Measurements from ENCODE around the gene KCNB1. TPM values are rescaled to one million over a fixed set of nuclear protein-coding genes. Genes with fewer than 3 reads are reported as not detected.
A peak's percentile ranks its signal among the peaks of the same experiment; 100 is the strongest.

Gene KCNB1
- total RNA-seq, 4 donors from 2014 or later = 1.9 to 5.6 (median 2.3) TPM

DNA sequence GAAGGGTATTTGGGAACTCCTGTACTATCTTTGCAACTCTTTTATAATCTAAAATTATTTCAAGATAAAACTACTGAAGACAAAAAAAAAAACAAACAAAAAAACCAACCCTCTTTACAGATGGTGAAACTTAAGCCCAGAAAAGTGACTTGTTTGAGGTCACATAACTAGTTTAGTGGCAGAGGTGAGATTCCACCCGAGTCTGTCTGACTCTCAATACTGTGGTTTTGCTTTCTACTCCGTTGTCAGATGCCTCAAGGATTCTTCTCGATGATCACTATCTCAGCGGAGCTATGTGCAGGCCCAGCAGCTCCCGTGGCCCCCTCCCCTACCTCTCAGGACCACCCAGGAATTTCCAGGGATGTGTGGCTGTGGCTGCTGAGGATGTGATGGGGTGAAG, 36.1 kb upstream of the KCNB1 start:
- in situ Hi-C loops (cut with MboI; ENCODE audit: low pct_ligation_motif_present in 1 of 4, low pct_unique_long_range_greater_than_20kb in 1 of 4, low sequenced_read_pairs in 3 of 4) = loop anchor here in 2 of 4 donors (10.0 kb wide), 1 partner anchor 184 kb away; no protein-coding TSS in a partner anchor
- DNase-seq = no peak
- Histone ChIP-seq H3K27ac (no peak overlapping the region), H3K4me1 (no peaks in the 10 kb centered on the region), H3K9me3 (no peaks in the 10 kb centered on the region), H3K27me3 (no peaks in the 10 kb centered on the region), H3K4me3 (no peak overlapping the region), H3K36me3 (no peaks in the 10 kb centered on the region)
- TF ChIP-seq EP300 (IDR thresholded peaks at IDR 0.05; ENCODE audit: low read depth) (no peak), POLR2A (IDR thresholded peaks at IDR 0.05) (no peak), POLR2AphosphoS5 (IDR thresholded peaks at IDR 0.05) (no peak)
- TF ChIP-seq, protein P1, sequence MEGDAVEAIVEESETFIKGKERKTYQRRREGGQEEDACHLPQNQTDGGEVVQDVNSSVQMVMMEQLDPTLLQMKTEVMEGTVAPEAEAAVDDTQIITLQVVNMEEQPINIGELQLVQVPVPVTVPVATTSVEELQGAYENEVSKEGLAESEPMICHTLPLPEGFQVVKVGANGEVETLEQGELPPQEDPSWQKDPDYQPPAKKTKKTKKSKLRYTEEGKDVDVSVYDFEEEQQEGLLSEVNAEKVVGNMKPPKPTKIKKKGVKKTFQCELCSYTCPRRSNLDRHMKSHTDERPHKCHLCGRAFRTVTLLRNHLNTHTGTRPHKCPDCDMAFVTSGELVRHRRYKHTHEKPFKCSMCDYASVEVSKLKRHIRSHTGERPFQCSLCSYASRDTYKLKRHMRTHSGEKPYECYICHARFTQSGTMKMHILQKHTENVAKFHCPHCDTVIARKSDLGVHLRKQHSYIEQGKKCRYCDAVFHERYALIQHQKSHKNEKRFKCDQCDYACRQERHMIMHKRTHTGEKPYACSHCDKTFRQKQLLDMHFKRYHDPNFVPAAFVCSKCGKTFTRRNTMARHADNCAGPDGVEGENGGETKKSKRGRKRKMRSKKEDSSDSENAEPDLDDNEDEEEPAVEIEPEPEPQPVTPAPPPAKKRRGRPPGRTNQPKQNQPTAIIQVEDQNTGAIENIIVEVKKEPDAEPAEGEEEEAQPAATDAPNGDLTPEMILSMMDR (IDR thresholded peaks at IDR 0.05) = no peak
- intact Hi-C loops (cut with DNase I; ENCODE audit: low total_unique reads) = no loop called here
- 47 to 81% methylated on average over 3 to 5 of the region's 5 CpGs for WGBS, 2 donors (ENCODE audit: low coverage in 1 of 2)

DNA sequence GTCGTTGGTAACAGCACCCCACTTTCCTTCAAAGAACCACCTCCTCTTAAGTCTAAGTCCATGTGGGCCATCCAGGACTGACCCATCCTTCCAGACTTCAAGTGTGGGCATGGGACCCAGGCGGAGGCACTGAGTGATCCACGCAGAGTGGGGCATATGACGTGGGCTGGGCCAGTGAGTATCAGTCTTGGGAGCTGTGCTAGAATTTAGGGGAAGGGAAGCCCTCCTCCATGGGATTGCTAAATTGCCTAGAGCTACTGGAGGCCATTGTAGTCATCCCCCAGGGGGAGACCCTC, 35.3 kb upstream of the KCNB1 start:
- H3K4me1 ChIP-seq = no peaks in the 10 kb centered on the region
- TF ChIP-seq, protein P1 (IDR thresholded peaks at IDR 0.05) = no peak
- TF ChIP-seq EP300 (IDR thresholded peaks at IDR 0.05; ENCODE audit: low read depth) (no peak), POLR2AphosphoS5 (IDR thresholded peaks at IDR 0.05) (no peak), POLR2A (IDR thresholded peaks at IDR 0.05) (no peak)
- no peak for DNase-seq
- no peaks in the 10 kb centered on the region for H3K27me3 ChIP-seq
- H3K9me3 ChIP-seq = no peaks in the 10 kb centered on the region
- H3K36me3 ChIP-seq = no peaks in the 10 kb centered on the region
- in situ Hi-C loops (cut with MboI; ENCODE audit: low pct_ligation_motif_present in 1 of 4, low pct_unique_long_range_greater_than_20kb in 1 of 4, low sequenced_read_pairs in 3 of 4) = loop anchor here in 2 of 4 donors (10.0 kb wide), 1 partner anchor 183 kb away; no protein-coding TSS in a partner anchor
- WGBS, 2 donors (ENCODE audit: low coverage in 1 of 2) = 97% methylated on average over 4 of the region's 4 CpGs; no CpG with 5 or more reads in 1 of the 2 donors
- no peak overlapping the region for H3K27ac ChIP-seq
- intact Hi-C loops (cut with DNase I; ENCODE audit: low total_unique reads) = no loop called here
- no peak overlapping the region for H3K4me3 ChIP-seq

DNA sequence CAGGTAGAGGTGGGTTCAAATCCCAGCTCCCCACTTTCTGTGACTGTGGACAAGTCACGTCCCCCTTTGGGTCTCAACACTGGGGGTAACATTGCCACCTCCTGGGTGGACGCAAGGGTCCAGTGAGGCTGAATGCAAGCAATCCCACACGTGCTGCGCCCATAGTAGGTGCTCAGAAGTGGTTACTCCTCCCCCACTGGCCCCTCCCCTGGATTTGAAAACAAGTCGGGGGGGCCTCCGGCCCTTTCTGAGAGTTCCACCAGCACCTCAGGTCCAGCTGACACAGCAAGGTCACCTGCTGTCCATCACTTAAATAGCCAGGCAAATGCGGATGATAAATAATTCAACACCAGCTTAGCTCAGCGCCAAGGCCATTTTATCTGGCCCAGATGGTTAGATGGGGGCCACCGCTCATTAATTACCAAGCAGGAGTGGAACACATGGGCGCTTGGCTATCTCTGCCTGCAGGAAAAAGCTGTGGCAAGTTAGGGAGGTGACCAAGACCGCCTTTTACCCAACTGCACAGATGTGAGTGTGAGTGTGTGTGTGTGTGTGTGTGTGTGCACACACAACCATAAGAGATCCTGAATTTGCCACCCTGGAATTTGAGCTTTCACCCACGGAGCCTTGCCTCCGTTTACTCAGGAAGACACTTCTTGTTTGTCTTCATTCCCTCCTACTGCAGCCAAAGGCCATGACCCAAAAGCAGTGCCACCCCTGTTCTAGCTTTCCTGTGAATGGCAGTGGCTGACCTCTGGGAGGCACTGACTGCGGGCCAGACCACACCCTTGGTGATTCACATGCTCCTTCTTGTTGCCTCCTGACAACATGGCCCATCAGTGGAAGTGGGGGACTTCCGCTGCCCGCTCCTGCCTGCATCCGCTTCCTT, 34.7 kb upstream of the KCNB1 start:
- 81% methylated on average over 17 of the region's 17 CpGs; no CpG with 5 or more reads in 1 of the 2 donors for WGBS, 2 donors (ENCODE audit: low coverage in 1 of 2)
- intact Hi-C loops (cut with DNase I; ENCODE audit: low total_unique reads) = no loop called here
- H3K4me3 ChIP-seq = no peak overlapping the region
- no peaks in the 10 kb centered on the region for H3K27me3 ChIP-seq
- H3K27ac ChIP-seq = no peak overlapping the region
- no peaks in the 10 kb centered on the region for H3K36me3 ChIP-seq
- H3K4me1 ChIP-seq = no peaks in the 10 kb centered on the region
- DNase-seq = no peak
- H3K9me3 ChIP-seq = no peaks in the 10 kb centered on the region
- no peak for TF ChIP-seq EP300 (IDR thresholded peaks at IDR 0.05; ENCODE audit: low read depth)
- no peak for TF ChIP-seq POLR2A (IDR thresholded peaks at IDR 0.05)
- TF ChIP-seq, protein P1 (IDR thresholded peaks at IDR 0.05) = no peak
- no peak for TF ChIP-seq POLR2AphosphoS5 (IDR thresholded peaks at IDR 0.05)
- in situ Hi-C loops (cut with MboI; ENCODE audit: low pct_ligation_motif_present in 1 of 4, low pct_unique_long_range_greater_than_20kb in 1 of 4, low sequenced_read_pairs in 3 of 4) = loop anchor here in 2 of 4 donors (10.0 kb wide), 1 partner anchor 182 kb away; no protein-coding TSS in a partner anchor

DNA sequence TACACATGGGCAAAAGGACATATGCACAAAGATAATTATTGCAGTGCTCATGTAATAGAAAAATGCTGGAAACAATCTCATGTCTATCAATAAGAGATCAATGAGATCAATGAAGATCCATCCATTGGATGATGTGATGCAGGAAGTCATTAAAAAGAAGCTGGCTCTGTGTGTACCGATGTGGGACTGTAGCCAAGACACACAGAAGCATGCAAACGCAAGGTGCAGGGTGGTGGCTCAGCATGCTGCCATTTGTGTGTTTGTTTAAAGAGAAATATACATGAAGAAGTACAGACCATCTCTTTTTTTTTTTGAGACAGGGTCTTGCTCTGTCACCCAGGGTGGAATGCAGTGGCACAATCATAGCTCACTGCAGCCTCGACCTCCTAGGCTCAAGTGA, 33.1 kb upstream of the KCNB1 start:
- intact Hi-C loops (cut with DNase I; ENCODE audit: low total_unique reads) (no loop called here), in situ Hi-C loops (cut with MboI; ENCODE audit: low pct_ligation_motif_present in 1 of 4, low pct_unique_long_range_greater_than_20kb in 1 of 4, low sequenced_read_pairs in 3 of 4) (loop anchor here in 2 of 4 donors (10.0 kb wide), 1 partner anchor 181 kb away; no protein-coding TSS in a partner anchor)
- no peaks in the 10 kb centered on the region for H3K36me3 ChIP-seq
- 24% methylated on average over 3 of the region's 3 CpGs; no CpG with 5 or more reads in 1 of the 2 donors for WGBS, 2 donors (ENCODE audit: low coverage in 1 of 2)
- H3K9me3 ChIP-seq = no peaks in the 10 kb centered on the region
- peak; percentile 16 for DNase-seq
- H3K4me3 ChIP-seq = no peak overlapping the region
- H3K4me1 ChIP-seq = peaks cover 0 to 7% (median 0%) of the 10 kb centered on the region in 4 donors
- TF ChIP-seq EP300 (IDR thresholded peaks at IDR 0.05; ENCODE audit: low read depth) (no peak), POLR2AphosphoS5 (IDR thresholded peaks at IDR 0.05) (no peak)
- H3K27ac ChIP-seq = no peak overlapping the region
- H3K27me3 ChIP-seq = peaks cover 4% of the 10 kb centered on the region

All from transverse colon (tissue), 4 donors.